GM19193 (cell line): ENCODE results near the gene ANKRD1.

ENCODE experiments used
- POLR2A ChIP-seq: IDR thresholded peaks from 4 replicates; pipeline ENCODE4 v1.6.1; 2011; ENCODE audit not compliant: insufficient read depth, insufficient read length; ENCODE audit errors: extremely low read depth

The ANKRD1 gene

GRCh38 chr10:90906596-90906995, 14.3 kb downstream of the ANKRD1 start:
- no peak for TF ChIP-seq POLR2A

- no peak for TF ChIP-seq POLR2A
Observed at GRCh38 chr10:90905925-90906324, 15.0 kb downstream of the ANKRD1 start.

GRCh38 chr10:90893190-90893589, 27.7 kb downstream of the ANKRD1 start:
- TF ChIP-seq POLR2A, result no peak

GRCh38 chr10:90890347-90890746, 30.5 kb downstream of the ANKRD1 start:
- no peak for TF ChIP-seq POLR2A

GRCh38 chr10:90889636-90890035, 31.3 kb downstream of the ANKRD1 start:
- TF ChIP-seq POLR2A, result no peak

- TF ChIP-seq POLR2A, result no peak
Observed at GRCh38 chr10:90888387-90888786, 32.5 kb downstream of the ANKRD1 start.

GRCh38 chr10:90887555-90887954, 33.3 kb downstream of the ANKRD1 start:
- no peak for TF ChIP-seq POLR2A

GRCh38 chr10:90885176-90885575, 35.7 kb downstream of the ANKRD1 start:
- TF ChIP-seq POLR2A, result no peak

- no peak for TF ChIP-seq POLR2A
Observed at GRCh38 chr10:90884431-90884830, 36.5 kb downstream of the ANKRD1 start.

GRCh38 chr10:90879062-90879461, 41.8 kb downstream of the ANKRD1 start:
- TF ChIP-seq POLR2A, result no peak

- TF ChIP-seq POLR2A, result no peak
Observed at GRCh38 chr10:90872648-90873020, 48.3 kb downstream of the ANKRD1 start.

GRCh38 chr10:90871766-90872647, 48.9 kb downstream of the ANKRD1 start, which contains the start of gene RPP30:
TSS of gene RPP30 (plus strand) at chr10:90871974. CDS start at chr10:90871987, 13 bp downstream.
- TF ChIP-seq POLR2A, result peak; percentile 81

GRCh38 chr10:90871279-90871765, 49.6 kb downstream of the ANKRD1 start:
- no peak for TF ChIP-seq POLR2A

- no peak for TF ChIP-seq POLR2A
Observed at GRCh38 chr10:90866050-90866598, 54.8 kb downstream of the ANKRD1 start.

GRCh38 chr10:90865401-90865800, 55.5 kb downstream of the ANKRD1 start:
- no peak for TF ChIP-seq POLR2A
